GM18526 (cell line): ENCODE results near the gene DCUN1D3.

Source experiments
- POLR2A ChIP-seq: IDR thresholded peaks from 3 replicates; pipeline ENCODE4 v1.6.1; 2011; ENCODE audit not compliant: insufficient read length; ENCODE audit errors: extremely low read depth

DCUN1D3 gene, protein sequence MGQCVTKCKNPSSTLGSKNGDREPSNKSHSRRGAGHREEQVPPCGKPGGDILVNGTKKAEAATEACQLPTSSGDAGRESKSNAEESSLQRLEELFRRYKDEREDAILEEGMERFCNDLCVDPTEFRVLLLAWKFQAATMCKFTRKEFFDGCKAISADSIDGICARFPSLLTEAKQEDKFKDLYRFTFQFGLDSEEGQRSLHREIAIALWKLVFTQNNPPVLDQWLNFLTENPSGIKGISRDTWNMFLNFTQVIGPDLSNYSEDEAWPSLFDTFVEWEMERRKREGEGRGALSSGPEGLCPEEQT

DNA sequence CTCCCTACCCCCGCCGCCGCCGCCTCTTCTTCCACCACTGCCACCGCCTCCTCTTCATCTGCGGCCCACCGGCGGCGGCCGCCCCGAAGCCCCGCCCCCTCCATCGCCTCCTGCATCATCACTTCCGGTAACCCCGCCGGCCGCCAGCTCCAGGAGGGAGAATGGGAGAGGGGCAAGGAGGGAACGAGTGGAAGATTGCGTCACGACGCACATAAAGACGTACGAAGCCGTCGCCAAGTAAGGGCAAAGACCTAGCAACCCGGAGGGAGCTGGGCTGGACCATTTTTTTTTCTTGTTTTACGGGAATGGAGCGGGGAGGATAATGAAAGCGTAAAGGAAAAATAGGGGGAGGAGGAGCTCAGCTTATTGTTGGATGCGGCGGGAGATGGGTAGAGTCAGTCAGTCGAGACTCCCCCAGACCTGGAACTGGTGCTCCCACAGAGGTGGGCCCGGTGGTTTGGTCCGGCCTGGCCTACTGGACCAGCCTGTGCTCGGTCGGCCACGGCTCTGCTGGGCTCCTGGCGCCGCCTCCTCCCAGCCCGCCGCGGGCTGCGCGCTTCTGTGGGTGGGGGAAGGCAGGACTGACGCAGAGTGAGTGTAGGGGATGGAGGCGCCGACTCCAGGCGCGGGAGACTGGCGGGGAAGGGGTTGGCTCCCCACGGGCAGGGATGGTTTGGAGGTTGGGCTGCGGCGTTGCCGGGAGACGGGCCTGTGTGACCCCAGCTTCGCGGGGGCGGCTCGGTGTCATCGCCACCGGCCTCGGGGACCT, at the start of gene DCUN1D3, which contains the start of gene LYRM1:
TSS of gene DCUN1D3 (minus strand) at position 60 of the 769 bp plus-strand sequence. CDS start 37,820 bp downstream, outside the sequence.
TSS of gene LYRM1 (plus strand) at position 473 of the 769 bp plus-strand sequence. CDS start 14,785 bp downstream, outside the sequence.
- TF ChIP-seq POLR2A: peak; percentile 77

DNA sequence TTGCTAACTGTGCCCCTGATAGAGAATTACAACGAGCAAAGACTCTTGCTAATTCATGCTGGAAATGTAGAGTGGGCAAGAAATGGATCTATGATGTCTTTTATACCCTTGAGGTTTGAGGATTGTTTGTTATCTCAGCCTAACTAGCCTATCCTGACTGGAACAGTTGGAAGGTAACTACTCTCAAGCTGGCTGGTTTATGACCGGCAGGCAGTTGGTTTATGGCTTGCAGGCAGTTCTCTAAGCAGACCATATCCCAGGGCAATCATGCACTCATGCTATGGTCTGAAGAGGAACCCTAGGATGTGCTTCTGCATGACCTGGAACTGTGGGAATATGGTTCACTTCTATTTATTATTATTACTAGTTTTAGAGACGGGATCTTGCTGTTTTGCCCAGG, 49.5 kb upstream of the DCUN1D3 start:
- TF ChIP-seq POLR2A: no peak

DNA sequence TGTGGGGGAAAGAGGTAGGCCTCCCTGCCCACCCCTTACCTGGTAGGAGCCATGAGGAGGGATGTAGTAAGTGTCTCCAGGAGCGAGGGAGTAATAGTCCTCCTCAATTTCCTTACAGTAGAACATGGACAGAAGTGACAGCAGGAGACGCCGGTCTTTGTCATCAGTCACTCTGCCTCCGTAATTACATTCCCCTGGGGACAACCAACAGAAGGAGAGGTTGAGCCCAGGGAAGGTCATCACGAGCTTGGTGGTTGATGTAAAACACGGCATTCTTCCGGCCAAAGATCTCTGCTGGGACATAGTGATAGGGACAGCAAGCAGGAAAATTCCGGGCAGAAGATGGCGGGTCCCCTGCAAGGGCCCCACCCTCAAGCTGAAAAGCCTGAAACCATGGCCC, 48.3 kb upstream of the DCUN1D3 start:
- TF ChIP-seq POLR2A: no peak

DNA sequence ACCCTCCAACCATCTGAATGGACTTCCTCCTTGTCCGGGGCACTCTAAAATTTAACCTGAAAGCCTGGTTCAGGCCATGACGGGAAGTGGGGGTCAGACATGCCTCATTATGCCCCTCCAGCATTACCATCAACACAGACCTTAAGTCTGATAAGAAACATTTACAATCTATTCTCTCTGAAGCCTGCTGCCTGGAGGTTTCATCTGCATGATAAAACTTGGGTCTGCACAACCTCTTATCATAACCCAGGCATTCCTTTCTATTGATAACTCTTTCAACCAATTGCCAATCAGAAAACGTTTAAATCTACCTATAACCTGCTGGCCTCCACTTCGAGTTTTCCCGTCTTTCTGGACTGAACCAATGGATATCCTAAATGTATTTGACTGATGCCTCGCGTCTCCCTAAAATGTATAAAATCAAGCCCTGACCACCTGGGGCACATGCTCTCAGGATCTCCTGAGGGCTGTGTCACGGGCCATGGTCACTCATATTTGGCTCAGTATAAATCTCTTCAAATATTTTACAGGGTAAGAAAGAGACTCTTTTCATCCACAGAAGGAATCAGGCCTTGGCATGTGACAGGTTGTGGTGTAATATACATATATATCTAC, 46.0 kb upstream of the DCUN1D3 start:
- TF ChIP-seq POLR2A: no peak

DNA sequence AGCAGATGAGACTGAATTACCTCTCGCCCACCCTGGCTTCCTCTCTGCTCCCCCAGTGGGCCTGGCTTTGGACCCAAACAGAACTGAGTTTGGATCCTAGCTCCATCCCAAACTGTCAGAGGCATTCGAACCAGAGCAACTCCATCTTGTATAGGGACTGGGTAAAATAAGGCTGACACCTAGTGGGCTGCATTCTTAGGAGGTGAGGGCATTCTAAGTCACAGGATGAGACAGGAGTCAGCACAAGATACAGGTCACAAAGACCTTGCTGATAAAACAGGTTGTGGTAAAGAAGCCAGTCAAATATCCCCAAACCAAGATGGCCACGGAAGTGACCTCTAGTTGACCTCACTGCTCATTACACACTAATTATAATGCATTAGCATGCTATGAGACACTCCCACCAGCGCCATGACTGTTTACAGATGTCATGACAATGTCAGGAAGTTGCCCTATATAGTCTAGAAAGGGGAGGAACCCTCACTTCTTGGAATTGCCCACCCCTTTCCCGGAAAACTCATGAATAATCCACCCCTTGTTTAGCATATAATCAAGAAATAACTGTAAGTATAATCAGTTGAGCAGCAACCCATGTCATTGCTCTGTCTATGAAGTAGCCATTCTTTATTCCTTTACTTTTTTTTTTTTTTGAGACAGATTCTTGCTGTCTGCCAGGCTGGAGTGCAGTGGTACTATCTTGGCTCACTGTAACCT, 44.9 kb upstream of the DCUN1D3 start:
- TF ChIP-seq POLR2A: no peak

DNA sequence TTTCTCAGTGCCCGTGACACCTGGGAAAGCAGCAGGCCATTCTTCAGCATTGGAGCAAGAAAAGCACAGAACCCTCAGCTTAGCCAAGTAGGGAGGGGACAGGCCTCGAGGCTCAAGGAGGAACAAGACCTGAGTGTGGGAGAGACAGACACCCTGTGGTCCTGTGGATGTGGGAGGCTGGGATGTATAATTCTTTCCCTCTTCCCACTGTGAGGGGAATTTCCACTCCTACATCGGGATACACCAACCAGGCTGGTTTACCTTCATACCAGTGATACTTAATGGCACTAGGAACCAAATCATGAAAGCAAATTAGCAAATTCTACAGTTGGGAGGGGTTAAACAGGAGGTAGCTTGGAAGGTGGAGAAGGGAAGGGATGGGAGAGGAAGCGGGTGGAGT, 42.1 kb upstream of the DCUN1D3 start:
- no peak for TF ChIP-seq POLR2A

DNA sequence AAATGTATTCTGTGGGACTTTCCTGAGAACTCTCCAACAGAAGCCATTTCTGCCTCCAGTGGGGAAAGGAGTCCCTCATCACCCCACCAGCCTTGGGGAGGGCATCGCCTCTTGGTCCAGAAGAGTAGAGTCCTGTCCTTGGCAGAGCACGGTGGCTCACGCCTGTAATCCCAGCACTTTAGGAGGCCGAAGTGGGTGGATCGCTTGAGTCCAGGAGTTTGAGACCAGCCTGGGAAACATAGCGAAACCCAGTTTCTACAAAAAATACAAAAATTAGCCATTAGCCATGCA, 41.4 kb upstream of the DCUN1D3 start:
- TF ChIP-seq POLR2A: no peak

DNA sequence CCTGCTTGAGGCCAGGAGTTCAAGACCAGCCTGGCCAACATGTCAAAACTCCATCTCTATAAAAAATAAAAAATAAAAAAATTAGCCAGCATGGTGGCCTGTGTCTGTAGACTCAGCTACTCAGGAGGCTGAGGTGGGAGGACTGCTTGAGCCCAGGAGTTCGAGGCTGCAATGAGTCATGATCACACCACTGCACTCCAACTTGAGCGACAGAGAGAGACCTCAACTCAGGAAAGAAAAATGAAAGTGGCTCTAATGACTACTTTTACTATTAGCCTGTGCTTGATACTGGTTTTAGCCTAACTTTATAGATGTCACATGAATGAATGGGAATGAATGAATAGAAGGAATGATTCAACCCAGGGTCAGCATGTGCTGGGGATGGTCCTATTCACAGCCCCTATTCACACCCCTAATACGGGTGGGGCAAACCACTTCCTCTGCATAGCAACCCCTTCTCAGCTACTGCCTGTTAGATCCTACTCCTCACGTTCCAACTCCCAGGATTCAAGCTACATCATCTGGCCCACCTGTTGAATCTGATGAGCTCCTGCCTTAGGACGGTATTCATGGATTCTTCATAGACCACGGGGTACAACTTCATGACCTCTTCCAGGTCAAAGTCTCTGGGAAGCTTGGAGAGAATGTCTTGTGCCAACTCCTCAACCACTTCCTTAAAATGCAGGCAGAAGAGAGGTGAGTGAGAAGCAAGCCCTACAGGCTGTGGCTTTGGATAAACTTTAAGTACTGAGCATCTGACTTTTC, 40.9 kb upstream of the DCUN1D3 start:
- TF ChIP-seq POLR2A: no peak

DNA sequence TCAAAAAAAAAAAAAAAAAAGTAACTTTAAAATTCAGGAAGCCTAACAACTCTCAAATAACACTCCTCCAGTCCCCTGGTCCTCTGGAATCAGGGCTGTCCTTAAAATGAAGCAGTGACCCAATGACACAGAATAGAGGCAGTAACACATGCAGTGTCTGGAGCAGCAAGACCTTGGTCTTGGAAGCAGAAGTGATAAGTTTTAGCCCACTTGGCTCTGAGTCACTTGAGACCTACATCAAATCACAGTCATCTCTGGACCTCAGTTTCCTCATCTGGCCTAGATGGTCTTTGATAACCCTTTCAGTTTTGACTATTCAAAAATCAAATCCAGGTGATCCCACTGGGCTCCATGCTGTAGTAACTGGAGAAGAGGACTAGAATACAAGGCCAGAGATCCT, 39.5 kb upstream of the DCUN1D3 start:
- no peak for TF ChIP-seq POLR2A

DNA sequence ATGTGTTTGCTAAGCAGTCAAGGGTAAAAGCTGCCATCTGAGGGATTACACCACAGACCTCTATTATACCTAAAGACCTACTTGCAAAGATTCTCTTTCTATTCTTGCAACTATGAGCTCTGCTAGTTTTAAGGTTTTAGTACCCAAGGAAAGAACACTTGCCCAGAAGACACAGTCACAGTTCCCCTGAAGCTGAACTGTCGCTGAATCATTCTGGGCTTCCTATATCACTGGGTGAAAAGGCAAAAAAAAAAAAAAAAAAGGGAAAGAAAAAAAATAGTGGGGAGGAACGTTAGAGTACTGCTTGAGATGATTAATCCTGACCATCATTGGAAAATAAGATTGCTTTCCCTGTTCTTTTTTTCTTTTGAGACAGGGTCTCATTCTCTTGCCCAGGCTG, 38.3 kb upstream of the DCUN1D3 start:
- no peak for TF ChIP-seq POLR2A

DNA sequence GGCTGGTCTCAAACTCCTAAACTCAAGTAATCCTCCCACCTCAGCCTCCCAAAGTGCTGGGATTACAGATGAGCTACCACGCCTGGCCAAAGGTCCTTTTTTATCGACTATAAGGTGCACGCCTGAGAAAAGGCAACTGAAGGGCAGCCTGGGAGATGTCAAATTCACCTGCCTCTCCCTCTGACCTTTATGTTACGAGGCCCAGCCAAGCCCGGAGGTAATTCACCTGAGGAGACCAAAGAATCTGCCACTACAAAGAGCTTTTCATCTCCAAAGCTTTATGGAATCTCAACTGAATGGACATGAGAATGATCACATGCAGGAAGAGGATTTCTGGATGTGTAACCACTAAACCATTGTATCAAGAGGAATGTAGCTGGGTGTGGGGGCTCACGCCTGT, 37.6 kb upstream of the DCUN1D3 start:
- TF ChIP-seq POLR2A: no peak

DNA sequence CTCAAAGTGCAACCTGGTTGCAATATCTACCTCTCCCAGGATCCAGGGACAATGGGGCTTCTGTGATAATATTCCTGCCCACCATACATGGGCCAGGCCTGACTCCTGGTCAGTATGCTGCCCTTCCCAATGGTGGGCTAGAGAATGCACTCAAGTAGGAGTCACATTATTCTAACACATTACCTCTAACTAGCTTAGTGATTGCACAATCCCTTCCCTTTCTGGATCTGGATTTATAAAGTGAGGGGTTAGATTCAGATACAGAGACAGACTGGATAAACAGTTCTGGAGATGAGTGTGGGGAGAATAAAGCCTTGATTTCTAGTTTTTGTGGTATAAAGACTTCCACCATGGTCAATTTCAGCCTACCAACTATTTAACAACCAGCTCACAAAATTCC, 33.4 kb upstream of the DCUN1D3 start:
- no peak for TF ChIP-seq POLR2A

DNA sequence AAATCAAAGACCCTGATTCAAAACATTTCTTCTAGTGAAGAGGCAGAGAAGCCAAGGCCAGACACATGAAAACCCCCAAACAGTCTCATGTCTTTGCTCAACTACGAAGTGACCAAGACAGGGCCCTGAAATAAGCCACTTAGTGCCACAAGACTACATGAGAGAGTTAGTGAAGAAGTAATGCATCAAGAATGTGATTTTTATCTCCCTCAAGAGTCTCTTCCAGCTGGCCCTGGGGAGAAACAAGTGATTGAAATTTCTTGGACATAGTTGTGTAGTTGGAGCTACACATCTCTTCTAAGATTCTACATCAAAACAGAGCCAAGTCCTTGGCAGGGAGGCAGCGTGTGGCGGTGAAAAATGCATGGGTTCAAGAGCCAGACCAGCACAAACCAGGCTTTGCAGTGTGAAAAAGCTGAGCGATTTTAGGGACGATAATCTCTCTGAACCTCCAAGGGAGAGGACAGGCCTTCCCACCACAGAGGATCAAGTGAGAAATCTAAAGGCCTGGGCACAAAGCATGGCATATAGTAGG, 31.0 kb upstream of the DCUN1D3 start:
- no peak for TF ChIP-seq POLR2A

DNA sequence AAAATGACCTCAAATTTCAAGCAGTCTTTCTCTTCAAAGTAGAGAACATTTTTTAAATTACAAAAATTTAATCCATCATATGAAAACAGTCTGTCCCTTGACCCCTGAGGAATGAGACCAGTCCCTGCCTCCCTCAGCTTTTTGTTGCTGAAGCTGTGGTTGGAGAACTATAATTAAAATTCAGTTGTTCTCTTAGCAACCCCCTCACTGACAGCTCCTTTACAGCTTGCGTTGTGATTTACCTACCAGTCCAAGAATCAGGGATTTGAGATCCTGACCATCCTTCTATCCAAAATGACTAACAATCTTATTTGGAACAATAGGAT, 30.2 kb upstream of the DCUN1D3 start:
- no peak for TF ChIP-seq POLR2A
